ENCODE data around the gene SLC51A.
"Not testable (repeated sequence)": the region's sequence is repeated elsewhere in the genome, so short reads cannot be mapped to it uniquely, and the experiment has no call there.

SLC51A gene

DNA sequence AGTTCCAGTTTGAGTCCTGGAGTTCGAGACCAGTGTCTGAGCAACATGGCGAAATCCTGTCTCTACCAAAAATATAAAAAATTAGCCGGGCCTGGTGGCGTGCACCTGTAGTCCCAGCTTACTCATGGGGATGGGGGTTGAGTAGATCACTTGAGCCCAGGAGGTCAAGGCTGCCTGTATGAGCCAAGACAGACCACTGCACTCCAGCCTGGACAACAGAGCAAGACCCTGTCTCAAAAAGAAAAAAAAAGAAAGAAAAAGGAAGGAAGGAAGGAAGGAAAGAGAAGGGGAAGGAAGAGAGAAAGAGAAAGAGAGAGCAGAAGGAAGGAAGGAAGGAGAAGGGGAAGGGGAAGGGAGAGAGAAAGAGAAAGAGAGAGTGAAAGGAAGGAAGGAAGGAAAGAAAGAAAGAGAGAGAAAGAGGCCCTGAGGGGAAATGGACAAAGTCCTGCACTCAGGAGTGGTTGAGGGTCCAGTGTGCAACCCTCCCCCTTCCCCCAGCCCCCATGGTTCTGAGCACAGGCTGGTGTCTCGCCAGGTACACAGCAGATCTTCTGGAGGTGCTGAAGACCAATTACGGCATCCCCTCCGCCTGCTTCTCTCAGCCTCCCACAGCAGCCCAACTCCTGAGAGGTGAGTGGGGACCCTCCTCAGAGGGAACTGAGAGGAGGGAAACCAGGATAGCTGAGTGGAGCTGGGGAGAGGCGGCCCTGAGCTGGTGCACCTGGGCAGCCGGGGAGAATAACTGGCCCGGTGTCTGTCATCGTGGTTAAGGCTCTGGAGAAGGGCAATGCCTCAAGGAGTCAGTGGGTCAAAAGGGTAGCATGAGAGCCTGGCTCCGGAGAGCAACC, 1.2 kb downstream of the SLC51A start:
- DNase-seq, result no peak

DNA sequence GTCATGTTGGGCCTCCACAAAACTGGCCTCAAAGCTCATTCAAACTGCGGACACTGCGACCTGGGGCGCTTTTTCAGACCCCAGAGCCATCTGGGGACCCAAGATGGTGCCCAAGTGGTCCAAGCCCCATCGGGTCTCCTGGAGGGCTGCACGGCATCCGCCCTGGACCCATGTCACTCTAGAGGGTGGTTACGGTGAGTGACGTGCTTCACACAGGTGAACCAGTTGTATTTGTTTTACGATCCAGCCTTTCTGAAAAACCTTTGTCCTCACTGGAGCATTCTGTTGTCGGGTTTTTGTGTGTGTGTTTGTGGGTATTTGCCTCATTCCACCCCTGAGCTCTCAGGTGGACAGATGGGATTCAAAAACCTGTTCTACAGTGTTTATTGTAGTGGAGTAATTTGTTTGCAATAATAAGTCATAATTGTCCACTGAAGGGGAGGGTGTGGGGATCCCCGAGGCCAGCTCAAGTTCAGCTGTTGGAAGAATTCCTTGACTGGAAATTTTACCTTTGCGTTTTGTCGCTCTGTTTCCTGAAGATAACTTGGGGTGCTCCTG, 1.9 kb downstream of the SLC51A start:
- DNase-seq, result no peak

DNA sequence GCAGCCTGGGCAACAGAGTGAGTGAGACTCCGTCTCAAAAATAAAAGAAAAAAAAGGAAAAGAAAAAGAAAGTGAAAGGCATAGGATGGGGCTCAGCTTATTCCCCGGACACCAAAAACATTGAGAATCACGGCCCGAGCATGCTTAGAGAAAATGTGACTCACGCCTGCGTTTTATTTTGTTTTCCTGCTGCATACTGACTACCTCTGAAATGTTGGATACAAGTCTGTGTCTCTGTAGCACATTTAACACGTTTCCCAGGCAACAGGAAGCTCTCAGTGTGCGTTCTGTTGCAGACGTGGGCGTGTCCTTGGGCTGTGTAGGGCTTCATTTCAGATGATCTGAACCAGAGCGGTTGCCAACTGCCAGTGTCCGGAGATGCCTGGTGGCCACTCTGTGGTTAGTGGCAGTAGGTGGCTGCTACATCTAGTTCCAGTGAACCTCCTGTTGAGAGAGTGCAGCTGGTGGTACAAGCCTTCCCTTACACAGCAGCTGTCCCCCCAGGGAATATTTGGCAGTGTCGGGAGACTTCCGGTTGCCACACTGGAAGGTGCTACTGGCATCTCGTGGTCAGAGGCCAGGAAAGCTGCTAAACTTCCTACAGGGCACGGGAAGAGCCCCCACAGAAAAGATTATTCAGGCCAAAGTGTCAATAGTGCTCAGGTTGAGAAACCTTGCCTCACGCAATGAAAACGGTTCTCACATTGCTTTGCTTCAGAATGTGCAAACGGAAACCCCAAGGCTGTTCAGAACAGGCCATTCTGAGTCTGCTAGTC, 3.0 kb downstream of the SLC51A start:
- peak; percentile 84 for DNase-seq

DNA sequence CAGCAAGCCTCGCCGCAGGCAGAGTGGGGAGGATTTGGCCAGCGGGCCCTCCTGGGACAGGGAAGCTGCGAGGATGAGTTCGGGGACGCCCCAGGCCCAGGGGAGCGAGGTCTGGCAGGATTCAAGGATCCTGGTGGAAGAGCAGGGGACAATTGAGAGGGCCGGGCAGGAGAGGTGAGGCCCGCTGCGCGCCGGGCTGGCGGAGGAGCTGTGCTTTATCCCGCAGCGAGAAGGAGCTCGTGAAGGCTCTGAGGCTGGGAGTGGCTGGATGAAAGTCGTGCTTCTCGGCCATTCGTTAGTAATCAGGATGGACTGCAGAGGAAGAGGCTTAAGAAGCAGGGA, 3.6 kb downstream of the SLC51A start:
- DNase-seq, result no peak

DNA sequence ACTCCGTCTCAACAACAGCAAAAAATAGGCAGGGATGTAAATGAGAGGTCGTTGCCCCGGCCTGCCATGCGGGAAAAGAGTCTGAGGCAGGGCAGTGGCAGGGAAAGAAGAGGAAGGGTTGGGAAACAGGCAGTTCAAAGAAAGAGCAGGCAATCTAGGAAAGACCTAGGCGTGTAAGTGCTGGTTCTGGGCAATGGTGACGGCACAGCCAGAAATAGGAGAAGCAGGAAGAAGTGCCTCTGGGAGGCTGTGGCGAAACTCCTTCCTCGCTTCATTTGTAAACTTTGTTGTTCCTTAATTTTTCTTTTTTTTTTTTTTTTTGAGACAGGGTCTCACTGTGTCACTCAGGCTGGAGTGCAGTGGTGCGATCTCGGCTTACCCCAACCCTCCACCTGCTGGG, 4.3 kb downstream of the SLC51A start:
- DNase-seq, result no peak

DNA sequence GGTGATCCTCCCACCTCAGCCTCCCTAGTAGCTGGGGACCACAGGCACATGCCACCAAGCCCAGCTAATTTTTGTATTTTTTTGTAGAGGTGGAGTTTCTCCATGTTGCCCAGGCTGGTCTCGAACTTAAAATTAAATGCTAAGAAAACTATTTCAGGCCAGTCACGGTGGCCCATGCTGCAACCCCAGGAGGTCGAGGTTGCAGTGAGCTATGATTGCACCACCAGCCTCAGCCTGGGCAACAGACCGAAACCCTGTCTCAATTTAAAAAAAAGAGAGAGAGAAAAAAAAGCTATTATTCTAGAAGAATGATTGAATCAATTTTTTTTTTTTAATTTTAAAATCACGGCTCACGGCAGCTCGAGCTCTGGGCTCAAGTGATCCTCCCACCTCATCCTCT, 4.7 kb downstream of the SLC51A start:
- no peak for DNase-seq

DNA sequence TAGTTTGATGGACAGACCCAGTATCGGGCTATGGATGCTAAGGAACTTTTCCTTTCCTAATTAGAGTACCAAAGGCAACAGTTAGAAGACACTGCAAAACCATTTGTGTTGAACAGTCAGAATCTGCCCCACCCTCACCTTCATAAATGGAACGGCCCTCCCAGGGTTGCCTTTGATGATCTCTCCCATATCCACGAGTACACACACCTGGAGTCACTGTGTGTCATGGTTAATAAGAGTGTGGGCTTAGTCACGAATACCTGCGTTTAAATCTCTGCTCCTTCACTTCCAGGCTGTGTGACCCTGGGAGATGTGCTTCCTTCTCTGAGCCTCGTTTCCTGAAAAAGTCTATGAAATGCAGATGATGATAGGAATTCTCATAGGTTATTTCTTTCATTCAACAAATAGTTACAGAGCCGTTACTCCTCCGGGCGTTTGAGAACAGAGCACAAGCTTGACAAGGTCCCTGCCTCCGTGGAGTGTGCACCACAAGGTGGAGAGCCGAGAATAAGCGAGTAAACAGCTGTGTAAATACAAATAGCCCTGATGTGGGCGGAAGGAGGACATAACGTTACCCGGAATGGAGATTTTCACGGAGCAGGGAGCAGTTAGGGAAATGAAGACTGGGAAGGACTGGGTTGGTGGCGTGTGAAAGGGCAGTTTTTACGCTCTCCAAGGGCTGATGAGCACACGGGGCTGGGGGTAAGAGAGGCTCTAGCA, 6.7 kb downstream of the SLC51A start:
- DNase-seq, result no peak

DNA sequence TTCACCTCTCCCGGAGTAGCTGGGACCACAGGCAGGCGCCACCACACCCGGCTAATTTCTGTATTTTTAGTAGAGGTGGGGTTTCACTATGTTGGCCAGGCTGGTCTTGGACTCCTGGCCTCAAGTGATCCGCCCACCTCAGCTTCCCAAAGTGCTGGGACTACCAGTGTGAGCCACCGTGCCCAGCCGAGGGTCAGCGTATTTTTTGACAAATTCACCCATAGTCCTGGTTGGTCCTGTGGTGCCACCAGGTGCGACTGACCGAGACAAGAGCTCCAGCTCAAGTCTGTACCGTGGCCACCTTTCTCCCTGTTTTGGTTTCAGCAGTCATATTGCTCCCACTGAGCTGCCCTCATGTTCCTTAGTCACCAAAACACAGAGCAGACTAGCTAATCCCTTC, 8.8 kb downstream of the SLC51A start:
- no peak for DNase-seq

DNA sequence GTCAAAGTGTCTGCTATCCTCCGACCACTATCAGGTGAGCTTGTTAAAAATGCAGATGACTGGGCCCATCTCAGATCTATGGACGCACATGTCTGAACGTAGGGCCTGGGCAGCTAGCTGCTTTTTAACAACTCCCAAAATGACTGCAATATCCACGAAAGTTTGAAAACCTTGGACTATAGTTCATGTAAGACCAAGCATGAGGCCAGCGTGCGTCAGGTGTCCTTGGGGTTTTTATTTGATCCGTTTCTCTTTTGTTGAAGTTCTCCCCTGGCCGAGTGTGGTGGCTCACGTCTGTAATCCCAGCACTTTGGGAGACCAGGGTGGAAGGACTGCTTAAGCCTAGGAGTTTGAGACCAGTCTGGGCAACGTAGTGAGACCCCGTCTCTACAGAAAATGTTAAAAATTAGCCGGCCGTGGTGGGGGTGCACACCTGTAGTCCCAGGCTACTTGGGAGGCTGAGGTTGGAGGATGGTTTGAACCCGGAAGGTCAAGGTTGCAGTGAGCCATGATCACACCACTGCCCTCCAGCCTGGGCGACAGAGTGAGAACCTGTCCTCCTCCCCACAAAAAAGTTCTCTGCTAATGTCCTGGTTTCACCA, 9.5 kb downstream of the SLC51A start:
- no peak for DNase-seq

DNA sequence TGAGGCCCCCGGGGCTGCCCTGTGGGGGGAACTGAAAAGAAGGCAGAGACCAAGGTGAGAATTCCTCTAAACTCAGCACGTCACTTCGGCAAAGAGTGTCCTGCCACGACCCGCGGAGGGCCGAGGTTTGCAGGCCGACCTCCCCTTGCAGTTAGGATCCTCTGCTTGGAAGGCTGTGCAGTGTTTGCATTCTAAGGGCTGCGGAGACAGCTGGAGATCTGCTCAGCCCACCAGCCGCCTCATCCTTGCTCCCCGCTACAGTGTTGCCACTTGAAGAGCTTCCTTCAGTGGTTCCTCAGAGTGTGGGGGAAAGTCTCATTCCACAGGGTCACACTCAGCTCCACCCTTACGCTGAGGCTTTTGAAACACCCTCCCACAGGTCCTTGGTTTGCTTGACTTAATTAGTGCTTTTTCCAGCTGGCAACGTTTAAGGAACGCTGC, 10.8 kb downstream of the SLC51A start:
- DNase-seq, result no peak

DNA sequence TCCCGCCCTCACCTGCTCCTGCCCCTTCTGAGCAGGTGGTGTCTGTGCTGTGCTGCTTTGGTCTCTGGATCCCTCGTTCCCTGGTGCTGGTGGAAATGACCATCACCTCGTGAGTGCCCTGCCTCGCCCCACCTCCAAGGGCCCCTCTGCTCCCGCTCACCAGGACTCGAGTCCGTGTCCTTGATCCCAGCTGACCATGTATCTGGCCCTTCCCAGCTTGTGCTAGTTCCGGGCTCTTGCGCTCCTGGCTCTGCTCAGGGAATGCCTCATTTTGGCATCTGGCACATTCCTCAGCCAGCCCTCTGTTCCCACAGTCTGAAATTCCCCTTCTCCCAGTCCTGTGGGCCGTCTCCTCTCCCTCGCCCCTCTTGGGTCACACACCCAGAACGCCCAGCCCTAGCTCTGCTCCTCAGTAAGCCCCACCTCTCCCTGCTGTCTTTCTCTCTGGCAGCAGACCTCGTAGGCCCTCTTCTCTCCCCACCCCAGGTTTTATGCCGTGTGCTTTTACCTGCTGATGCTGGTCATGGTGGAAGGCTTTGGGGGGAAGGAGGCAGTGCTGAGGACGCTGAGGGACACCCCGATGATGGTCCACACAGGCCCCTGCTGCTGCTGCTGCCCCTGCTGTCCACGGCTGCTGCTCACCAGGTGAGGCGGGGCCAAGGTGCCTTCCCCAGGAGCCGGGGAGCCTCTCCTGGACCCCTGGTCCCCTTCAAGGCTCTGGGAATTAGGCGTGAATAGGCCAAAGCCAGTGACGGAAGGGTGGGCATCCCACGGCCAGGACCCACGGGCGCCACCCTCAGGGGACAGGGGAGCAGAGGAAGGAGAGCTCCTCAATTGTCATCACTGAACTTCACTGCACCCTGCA, 11.5 kb downstream of the SLC51A start:
- no peak for DNase-seq

DNA sequence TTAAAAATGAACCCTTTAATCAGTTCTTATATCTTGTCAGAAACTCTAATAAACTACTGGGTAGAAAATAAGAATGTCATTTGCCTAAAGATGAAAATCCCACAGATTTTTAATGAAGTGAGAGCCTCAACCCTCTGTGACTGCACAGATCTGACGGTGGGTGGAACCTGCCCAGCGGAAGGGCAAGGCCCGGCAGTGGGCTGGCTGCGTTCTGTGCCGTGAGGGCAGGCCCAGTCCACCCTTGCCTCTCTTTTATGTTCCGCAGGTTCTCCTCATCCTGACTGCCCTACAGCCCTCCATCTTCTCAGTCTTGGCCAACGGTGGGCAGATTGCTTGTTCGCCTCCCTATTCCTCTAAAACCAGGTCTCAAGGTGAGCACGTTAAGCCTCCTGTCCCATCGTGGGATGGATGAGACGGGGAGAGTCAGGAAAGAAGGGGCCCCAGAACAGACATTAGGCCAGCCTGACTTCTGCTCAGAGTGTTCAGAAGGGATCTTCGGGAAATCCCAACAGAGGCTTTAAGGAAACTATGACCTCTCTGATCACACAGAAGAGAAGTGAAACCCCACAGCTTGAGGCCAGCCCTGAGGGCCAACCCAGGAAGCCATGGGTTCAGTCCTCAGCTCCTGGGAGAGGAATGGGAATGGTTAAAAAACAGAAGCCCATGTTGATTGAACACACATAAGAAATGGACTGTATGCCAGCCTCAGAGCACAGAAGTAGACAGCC, 16.0 kb downstream of the SLC51A start:
- no peak for DNase-seq

DNA sequence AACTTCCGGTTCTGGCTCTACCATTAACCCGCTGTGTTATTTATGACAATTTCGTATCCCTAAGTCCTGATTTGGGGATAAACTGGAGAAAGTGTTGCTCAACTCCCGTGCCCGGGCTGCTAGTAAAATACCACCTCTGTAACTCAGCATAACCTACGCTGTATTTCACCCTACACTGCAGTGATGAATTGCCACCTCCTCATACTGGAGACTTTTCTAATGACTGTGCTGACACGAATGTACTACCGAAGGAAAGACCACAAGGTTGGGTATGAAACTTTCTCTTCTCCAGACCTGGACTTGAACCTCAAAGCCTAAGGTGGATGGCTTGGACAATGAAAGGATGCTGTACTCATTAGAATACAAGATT, 16.5 kb downstream of the SLC51A start:
- DNase-seq, result no peak

DNA sequence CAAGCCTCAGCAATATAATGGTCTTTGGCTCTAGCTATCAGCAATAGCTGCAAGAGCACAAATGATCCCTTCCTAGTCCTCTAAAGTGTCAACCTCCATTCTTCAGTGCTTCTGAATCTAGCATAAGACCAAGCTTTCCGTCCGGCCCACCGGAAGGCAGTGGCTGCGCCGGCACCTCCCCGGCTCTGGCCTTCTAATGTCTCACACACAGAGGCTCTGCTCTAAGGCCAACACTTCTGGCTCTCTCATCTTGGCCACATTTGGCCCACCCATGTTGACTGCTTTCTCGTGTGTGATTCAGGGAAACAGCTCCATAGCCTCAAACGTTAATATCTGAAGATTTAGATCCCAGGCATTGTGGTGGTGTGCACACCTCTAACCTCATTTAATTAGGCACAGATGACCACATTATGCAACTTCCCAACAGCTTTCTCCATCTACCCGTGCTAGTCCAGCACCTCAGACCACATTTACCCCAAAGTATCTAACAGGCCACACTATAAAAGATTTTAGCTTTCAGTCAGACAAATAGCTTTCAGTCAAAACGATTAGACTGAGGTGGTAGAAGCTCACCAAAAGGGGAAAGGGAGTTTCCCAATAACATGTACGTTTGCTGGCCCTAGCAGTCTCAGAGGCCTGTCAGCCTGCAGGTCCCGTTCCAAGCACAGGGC, 19.3 kb downstream of the SLC51A start:
- DNase-seq, result no peak

DNA sequence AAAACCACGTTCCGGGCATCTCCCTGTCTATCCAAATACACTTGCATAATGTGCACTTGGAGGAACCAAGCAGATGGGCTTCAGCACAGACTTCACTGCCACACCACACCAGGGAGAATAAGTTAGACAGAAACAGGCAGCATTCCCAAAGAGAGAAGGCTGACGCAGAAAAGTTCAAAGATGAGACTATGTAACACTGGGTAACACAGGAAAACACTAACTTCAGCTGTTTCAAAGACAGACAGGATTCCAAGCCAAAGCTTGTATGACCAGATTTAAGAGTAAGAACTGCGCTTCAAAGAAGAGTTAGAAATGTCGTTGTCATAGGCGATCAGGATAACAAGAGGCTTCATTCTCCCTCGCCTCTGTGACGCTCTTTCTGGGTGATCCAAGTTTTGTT, 19.9 kb downstream of the SLC51A start:
- DNase-seq, result no peak

DNA sequence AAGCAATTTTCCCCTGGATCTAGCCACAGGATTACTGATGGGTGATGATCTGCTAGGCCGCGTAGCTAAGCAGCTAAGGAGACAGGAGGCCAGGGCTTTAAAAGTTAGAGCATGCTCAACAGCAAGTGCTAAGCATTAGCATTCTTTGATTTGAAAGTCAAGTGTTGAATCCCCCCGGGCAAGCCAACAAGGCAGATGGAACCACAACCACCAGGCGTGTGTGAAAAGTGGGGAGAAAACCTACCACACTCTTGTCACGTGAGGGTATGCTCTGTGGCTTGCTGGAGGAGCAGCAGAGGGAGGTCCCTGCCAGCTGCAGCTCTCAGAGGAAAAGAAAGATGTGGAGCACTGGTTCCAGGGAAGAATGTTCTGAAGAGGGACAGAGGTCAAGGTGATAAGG, 20.9 kb downstream of the SLC51A start:
- DNase-seq, result no peak

DNA sequence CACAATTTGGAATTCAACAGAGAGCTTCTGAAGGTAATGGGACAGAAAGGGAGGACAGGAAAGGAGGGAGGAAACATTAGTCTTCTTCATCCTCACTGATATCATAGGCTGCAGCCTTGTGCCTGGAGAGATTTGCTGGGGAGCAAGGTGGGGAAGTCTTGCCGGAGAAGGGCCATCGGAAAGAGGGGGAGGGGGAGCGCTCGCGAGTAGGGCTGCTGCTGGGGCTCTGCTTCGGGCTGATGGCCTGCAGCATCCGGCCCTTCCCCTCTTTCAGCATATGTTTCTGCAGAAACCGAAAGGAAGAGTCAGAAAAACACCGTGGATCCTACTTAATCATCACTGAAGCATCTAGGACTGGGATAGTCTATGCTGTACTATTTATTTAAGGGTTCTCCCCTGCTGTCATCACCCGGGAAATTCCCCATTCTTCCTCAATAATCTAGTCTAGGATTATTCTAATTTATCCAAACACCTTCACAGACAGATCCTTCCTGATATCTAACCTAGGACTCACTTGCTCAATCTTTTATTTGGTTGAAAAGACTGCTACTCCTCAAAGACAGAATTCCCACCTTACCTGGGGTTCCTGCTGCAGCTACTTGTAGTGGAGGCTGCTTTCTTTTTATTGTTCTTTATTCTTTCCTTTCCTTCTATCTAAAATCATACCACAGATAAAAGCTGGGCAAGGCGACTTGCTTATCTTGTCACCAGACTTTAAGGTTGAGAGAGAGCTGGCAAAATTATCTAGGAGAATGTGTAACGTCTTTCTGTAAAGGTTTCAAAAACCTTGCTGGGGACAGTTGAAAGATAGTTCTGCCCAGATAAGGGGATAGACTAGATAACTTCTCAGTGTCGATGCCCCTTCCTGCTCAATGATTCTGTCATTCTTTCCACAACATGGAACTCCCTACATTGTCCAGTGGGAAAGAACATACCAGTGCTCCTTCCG, 22.6 kb downstream of the SLC51A start:
- no peak for DNase-seq

DNA sequence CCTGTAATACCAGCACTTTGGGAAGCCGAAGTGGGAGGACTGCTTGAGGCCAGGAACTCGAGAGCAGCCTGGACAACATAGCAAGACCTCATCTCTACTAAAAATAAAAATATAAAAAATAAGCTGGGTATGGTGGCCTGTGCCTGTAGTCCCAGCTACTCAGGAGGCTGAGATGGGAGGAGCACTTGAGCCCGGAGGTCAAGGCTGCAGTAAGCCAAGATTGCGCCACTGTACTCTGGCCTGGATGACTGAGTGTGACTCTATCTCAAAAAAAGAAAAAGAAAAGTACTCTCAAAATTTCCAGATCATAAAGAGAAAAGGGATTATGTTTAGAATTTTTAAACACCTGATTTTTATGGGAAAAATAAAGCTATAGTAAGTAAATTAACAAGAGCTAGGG, 24.1 kb downstream of the SLC51A start:
- DNase-seq, result no peak

DNA sequence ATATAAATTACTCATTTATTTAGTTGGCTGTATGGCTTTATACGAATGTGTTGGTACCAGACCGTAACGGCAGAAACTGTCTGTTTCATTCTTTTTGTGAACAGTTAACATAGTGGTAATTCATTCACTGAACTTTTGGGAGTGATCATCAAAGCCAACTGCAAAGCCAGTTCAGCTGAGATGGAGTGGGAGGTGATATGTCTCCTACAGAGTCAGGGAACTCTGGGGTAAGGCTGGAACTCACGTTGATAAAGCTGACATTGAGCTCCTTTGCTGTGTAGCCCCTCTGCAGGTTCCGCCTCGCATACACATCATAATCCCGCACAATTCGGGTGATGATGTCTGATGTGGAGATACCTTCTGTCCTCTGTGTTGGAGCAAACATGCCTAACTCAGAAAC, 25.4 kb downstream of the SLC51A start:
- DNase-seq, result no peak

DNA sequence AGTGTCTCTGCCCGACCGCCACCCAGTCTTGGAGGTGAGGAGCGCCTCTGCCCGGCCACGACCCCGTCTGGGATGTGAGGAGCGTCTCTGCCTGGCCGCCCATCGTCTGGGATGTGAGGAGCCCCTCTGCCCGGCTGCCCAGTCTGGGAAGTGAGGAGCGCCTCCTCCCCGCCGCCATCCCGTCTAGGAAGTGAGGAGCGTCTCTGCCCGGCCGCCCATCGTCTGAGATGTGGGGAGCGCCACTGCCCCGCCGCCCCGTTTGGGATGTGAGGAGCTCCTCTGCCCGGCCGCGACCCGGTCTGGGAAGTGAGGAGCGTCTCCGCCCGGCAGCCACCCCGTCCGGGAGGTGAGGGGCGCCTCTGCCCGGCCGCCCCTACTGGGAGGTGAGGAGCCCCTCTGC, 27.8 kb downstream of the SLC51A start:
- DNase-seq, result not testable (repeated sequence)

All from NCI-H2107 (cell line).